HG02610 (cell line): ENCODE results near the gene CCDC170.
A peak's percentile ranks its signal among the peaks of the same experiment; 100 is the strongest.

Source experiments
- ATAC-seq: cut with Tn5 transposase; IDR thresholded peaks from one replicate; pipeline ENCODE4 v1.9.1; 2021; ENCODE audit warnings: mild to moderate bottlenecking, moderate library complexity; ENCODE audit not compliant: unreplicated experiment

CCDC170 gene

GRCh38 chr6:151610326-151610725 lies 116.5 kb downstream of the CCDC170 start:
- no peak for ATAC-seq

DNA sequence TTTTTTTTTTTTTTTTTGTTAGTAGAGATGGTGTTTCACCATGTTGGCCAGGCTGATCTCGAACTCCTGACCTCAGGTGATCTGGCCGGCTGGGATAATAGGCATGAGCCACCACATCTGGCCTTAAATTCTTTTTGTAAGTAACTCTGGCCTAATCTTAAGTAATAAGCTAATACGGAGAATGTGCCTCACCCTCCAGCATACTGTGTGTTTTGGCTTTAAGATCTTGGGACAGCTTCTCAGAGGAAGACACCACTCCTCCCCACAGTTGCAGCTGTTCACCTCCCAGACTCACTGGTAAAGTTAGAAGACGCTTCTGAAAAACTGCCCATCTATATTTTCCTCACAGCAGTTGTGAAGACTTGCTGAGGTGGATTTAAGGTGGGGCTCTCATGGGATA lies 120.8 kb downstream of the CCDC170 start:
- ATAC-seq, result no peak

DNA sequence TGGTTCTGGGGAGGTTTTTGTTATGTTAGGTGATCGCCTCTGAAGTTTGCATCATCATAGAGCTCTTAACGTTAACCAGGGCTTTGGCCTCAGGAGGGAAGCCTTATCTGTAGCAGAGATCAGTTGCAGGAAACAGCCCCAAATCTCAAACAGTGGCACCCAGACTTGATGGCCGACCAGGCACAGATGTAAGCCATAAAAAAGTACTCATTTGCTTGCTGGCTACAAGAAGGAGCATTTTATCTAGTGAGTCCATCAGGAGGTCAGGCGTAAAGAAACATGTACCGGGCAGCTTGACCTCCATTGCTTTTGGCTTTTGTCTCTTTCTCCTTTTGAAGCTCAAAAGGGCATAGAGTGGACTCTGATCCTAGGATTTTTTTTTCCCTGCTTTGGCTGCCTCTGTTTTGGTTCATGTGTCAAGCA lies 122.3 kb downstream of the CCDC170 start:
- ATAC-seq, result no peak

- ATAC-seq, result no peak
These were observed 122.8 kb downstream of the CCDC170 start for GRCh38 chr6:151616600-151616999.

DNA sequence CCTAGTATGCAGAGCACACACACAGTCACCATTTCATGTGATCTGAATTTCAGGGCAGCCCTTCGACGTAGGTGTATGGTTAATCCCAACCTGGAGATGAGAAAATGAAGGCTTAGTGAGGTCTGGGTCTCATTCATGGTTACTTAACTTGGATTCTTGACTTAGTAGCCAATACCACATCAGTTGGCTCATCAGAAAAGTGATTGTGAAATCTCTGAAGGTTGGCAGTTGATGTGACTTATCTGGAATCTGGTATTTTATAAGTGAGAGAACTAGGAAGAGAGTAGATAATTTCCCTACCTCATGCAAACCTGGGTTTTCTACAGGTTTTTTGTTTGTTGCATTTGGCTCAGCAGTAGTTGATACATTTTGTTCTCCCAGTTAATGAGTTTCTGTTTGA lies 123.7 kb downstream of the CCDC170 start:
- no peak for ATAC-seq

GRCh38 chr6:151618717-151619116 lies 124.9 kb downstream of the CCDC170 start:
- ATAC-seq, result no peak

DNA sequence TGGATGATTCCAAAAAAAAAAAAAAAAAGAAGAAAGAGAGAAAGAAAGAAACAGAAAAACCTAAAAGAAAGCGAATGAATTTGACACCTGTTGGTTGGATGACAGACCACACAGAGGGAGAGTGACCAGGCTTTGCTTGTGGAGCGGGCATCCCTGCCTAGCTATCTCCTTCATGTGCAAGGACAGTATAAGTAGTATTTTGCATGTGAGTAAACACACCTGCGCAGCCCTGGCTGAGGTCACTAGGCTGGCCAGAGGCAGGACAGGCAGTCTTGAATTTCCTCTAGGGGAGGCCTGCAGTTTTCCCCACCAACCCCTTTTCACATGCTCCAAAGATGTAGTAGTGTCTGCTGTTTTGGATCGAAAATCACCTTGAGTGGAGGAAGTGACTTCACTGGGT lies 126.4 kb downstream of the CCDC170 start:
- ATAC-seq, result no peak

DNA sequence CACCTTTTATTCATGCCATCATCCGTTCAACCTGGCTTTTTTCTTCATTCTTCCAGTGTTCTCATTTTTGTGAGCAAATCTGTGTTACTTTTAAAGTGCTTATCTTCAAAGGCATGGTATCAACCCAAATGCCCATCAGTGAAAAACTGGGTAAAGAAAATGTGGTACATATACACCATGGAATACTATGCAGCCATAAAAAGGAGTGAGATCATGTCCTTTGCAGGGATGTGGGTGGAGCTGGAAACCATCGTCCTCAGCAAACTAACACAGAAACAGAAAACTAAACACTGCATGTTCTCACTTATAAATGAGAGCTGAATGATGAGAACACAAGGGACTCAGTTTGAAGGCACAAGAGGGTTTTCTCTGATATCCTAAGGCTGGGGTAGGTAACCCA lies 130.3 kb downstream of the CCDC170 start:
- no peak for ATAC-seq

DNA sequence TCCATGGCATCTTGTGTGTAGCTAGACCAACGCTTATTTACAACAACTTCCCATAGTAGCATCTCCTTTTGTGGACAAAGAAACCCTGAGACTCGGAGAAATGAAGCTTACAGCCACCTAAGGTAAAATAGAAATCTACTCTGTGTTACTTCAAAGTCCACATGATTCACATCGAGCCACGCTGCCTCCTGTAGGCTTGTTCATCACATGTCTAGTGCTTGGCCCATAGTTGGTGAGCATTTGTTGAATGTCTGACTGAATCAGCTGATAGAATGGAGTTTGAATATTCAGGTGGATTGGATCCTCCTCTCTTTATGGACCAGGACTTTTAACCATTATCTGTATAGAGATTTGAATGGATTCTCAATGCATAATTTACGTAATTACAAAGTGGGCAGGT lies 130.7 kb downstream of the CCDC170 start:
- no peak for ATAC-seq

DNA sequence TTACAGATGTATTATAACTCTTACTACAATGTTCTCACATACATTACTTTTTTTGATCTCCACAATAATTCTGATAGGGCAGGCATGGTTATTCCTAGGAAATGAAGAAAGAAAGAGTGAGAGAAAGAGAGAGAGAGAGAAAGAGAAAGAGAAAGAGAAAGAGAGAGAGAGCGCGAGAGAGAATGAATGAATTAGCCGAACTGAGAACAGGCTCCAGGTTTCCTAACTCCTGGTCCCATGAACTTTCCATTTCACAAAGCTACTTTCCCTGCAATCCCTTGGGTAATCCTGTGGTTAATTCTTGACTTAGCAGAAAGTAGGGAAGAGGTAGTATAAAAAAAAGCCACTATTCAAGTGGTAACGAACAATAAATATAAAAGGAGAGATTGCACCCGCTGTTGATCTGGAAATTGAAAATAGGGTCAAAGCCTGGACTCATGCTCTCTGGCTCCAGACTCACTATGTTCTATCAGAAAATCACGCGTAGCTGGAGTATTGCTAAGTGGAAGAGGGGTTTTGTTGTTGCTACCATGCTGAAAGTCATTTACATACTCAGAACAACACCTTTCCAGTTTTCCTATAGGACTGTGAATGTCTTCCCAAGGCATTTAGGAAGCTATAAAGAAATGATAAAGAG lies 131.2 kb downstream of the CCDC170 start:
- ATAC-seq, result no peak

DNA sequence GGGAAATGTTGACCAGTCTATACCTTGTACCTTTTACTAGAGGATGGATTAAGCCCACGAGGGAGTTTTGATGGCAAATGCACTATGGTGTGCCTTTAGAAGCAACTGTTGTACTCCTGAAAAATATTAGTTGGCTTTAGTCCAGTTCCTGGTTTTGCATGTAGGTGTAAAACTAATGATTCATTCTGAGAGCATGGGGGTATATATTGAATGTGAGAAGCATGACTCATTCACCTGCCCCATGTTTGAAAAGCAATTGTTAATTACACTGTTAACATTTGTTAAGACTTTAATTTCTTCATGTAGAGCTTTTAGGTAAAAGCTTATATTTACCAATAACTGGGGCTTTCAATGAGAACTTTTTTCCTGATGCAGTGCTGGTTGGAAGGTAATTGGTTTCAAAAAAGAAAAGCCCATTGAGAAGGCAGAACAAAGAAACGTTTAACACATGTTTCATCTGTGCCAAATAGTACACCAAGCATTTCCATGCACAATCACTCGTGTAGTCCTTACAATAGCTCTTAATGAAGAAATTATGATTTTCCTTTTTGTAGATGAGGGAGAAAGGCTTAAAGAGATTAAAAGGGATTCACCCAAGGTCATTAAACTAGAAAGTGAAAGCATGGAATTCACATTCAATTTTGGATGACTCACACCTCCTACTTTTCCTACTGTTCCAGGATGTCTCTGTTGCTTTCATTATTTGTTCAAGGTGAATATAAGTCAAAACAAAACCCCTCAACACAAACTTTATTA lies 134.1 kb downstream of the CCDC170 start:
- peak; percentile 59 for ATAC-seq

GRCh38 chr6:151629791-151630190 lies 136.0 kb downstream of the CCDC170 start:
- no peak for ATAC-seq

DNA sequence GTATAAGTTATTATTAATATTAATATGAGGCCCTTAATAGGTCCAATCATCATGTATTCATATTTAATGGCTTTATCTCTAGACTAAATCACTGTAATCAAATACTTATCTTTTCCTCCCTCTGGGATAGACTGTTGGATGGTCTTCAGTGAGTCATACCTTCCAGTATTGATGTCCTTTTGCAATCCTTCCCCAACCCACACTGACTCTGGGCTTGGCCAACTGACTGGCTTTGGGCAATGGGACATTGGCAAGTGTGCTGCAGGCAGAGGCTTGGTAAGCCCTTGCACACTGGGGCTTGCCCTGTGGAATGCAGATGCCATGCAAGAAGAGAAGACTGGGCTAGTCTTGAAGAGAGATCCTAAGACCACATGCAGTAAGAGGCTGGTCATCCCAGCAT lies 136.6 kb downstream of the CCDC170 start:
- no peak for ATAC-seq

DNA sequence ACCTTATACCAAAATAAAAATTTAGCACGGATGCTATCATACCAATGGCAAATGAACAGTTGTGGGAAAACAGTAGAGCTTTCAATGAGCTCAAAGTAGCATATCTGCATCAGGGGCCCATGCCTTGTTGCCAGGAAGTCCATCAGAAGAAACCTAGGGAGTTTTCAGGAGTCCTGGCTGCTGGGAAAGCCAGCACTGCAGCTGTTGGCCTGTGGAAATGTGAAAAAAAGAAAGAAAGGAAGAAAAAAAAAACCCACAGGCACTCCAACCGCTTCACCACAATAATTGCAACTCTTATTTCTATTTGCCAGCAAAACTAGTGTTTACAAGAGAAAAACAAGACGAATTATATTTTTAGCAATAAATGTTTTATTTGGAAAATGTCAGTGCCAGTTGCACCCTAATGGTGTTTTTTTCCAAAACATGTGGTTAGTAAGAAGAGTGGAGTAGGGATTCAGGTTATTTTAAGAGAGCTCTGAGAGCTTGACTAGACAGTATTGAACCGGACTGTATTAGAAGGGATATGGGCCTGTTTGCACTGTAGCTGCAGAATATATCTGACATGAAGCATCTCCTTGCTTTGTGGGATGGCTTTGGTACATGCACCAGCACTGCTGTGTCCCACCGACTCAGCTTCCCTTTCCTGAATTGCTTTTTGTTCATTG lies 137.3 kb downstream of the CCDC170 start:
- ATAC-seq, result no peak

DNA sequence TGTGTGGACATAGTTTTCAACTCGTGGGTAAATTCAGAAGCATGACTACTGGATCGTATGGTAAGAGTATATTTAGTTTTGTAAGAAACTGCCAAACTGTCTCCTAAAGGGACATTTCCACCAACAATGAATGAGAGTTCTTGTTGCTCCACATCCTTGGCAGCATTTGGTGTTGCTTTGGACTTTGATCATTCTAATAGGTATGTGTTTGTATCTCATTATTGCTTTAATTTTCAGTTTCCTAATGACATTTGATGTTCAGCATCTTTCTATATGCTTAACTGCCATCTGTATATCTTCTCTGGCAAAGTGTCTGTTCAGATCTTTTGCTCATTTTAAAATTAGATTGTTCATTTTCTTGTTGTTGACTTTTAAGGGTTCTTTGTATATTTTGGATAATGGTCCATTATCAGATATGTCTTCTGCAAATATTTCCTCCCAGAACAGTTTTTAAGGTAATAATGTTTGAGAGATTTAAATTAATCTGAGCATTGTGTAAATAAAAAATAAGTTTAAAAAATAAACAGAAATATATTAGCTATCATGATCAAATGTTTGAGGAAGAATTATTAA lies 138.7 kb downstream of the CCDC170 start:
- no peak for ATAC-seq

DNA sequence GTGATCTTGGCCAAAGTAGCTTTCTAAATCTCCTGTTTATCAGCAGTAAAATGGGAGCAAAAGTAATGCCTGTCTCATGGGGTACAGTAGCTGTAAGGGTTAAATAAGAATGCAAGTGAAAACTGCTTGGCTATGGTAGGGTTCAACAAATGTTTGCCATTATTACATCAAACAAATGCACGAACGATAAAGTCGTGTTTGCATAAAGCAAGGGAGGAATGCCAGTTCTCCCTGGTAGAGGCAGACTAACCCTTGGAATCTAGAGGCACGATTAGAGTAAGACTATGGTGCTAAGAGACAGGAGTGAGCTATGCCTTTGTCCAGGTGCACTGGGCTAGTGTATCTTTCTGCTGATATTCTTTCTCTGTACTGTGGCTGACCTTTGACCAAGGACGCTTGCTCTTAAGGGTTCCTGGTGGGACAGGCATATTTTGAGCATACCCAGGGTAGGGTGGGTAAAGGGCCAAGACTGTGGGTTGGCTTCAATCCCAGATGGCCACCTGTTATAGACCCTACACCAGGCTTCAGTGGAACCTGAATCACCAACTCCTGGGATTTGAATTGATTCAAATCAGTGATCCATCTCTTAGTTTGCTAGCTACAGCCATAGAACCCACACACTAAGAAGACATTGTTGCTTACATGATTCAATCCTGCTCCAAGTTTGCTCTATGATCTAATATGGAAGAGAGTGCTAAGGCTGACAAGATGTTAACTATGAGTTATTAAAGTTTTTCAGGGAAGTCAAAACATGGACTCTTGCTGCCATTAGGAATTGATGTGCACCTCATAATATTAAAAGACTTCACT lies 139.9 kb downstream of the CCDC170 start:
- no peak for ATAC-seq

DNA sequence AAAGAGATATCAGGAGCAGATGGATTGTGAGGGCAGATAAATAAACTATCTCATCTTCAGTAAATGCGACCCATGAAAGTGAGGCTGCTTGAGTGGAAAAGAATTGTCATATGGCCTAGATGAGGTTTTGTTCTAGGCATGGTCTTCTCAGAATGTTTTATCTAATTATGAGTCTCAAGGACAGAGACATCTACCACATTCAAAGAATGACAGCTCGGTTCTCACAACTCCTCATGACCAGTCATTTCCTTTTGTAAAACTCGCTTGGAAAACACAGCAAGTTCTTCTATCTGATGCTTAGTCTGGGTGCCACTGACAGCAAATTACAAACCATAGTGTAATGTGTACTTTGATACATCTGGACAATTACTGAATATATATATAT lies 140.5 kb downstream of the CCDC170 start:
- no peak for ATAC-seq

GRCh38 chr6:151635741-151636140 lies 141.9 kb downstream of the CCDC170 start:
- ATAC-seq, result no peak

DNA sequence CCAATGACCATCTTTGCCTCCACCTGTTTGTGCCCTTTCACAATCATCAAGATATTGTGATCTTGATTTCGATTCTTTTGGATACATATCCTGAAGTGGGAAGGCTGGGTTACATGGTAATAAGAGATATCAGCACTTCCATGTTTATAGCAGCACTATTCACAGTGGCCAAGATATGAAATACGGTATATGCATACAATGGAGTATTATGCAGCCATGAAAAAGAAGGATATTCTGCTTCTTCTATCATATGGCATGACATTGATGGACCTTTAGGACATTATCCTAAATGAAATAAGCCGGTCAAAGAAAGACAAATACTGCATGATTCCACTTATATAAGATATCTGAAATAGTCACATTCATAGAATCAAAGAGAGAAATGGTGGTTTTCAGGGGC lies 144.0 kb downstream of the CCDC170 start:
- no peak for ATAC-seq

- no peak for ATAC-seq
These were observed 145.9 kb downstream of the CCDC170 start for GRCh38 chr6:151639750-151640149.

DNA sequence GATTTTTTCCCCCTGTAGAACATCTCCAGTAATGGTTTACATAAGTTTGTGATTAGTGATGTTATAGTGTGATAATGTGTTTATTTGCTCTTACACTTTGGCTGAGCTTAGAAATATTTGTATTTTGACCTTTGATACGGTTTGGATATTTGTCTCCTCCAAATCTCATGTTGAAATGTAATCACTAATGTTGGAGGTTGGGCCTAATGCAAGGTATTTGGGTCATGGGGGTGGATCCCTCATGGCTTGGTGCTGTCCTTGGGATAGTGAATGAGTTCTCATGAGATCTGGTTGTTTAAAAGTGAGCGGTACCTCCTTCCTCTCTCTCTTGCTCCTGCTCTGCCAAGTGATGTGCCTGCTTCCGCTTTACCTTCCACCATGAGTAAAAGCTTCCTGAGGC lies 147.2 kb downstream of the CCDC170 start:
- no peak for ATAC-seq
